HG03469 (cell line): ENCODE results near the gene RPL15.
A peak's percentile ranks its signal among the peaks of the same experiment; 100 is the strongest.

ENCODE experiments used
- ATAC-seq: cut with Tn5 transposase; IDR thresholded peaks from one replicate; pipeline ENCODE4 v1.9.1; 2021; ENCODE audit warnings: mild to moderate bottlenecking, moderate library complexity, moderate number of reproducible peaks; ENCODE audit not compliant: unreplicated experiment

The RPL15 gene

DNA sequence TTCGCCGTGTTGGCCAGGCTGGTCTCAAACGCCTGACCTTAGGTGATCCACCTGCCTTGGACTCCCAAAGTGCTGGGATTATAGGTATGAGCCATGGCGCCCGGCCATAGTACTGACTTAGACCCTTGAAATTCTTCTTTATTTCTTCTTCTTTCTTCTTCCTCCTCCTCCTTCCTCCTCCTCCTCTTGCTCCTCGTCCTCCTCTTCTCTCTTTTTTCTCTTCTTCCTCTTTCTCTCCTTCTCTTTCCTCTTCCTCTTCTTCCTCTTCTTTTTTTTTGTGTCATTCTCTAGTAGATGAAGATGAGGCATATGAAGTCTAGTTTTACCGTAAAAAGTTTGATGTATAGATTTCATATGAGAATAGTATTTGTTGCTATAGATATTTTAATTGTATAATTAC, 9.3 kb downstream of the RPL15 start:
- no peak for ATAC-seq

DNA sequence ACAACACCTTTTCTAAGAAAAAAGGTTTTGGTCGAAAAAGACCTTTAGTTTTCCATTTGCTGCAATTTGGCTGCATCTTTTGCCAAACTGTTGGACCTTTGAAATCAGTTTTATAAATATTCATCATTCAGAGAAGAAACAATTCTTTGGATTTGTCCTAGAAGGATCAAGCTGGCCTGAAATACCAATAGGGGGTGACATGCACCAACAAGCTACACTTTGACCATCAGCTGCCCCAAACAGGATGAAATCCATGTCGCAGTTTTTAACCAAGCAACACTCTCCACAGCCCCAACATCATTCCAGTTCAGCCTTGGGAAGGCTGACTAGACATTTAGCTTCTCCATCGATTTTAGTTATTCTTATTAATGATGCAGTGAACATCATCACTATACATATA, 9.8 kb downstream of the RPL15 start:
- ATAC-seq, result no peak

DNA sequence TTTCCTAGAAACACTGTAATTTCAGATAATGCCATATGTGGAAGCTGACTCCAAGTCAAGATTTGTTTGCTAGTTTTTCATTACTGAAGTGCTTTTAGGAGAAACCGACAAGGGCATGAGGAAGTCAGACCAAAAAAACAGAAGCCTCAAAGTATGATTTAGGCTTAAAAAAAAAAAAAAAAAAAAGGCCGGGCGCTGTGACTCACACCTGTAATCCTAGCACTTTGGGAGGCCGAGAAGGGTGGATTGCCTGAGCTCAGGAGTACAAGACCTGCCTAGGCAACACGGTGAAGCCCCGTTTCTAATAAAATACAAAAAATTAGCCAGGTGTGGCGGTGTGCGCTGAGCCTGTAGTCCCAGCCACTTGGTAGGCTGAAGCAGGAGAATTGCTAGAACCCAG, 11.6 kb downstream of the RPL15 start:
- ATAC-seq, result no peak

DNA sequence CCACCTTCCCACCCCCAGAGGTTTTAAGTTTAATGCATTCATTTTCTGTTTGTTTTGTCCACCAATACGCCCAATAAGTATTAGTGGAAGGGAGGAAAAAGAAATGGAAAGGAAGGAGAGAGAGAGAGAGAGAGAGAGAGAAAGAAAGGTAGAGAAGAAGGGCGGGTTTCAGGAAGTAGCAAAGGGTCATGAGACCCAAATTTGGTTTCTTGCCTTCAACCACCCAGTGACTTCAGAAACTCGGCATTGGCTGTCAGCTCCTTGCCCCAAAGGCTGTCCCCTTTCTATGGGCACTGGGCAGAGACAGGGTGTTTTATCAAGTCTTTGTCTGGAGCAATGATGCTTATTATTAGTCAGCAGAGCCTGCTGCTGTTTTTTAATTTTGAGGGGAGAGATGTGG, 14.7 kb downstream of the RPL15 start:
- no peak for ATAC-seq

DNA sequence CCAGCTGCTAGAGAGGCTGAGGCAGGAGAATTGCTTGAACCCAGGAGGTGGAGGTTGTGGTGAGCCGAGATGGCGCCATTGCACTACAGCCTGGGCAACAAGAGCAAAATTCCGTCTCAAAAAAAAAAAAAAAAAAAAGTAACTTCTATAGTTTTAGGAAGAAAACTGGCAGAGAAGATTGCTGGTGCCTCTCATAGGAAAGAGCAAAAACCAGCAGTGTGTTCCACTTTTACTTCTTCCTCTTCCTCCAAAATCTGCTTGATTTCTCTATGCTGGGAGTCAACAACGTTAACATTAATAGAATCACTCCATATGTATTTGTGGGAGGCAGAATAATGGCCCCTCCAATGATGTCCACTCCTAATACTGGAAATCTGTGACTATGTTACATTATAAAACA, 15.6 kb downstream of the RPL15 start:
- no peak for ATAC-seq

DNA sequence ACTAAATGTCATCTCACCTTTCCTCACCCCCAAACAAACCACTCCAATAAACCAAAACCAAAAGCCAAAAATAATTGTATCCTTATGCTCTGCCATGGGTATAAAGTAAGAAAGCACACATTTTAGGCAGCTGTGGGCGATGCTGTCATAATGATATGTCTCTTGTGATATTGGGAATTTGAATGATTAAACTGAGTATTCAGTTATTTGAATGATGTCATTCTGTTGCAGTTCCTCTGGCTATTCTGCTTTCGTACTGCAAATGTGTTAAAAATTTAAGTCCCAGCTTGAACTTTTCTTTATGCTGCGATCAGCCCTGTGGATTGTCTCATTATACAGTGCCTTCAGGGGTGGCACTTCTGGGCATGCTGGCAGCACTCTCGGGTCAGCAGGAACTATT, 17.3 kb downstream of the RPL15 start:
- no peak for ATAC-seq

DNA sequence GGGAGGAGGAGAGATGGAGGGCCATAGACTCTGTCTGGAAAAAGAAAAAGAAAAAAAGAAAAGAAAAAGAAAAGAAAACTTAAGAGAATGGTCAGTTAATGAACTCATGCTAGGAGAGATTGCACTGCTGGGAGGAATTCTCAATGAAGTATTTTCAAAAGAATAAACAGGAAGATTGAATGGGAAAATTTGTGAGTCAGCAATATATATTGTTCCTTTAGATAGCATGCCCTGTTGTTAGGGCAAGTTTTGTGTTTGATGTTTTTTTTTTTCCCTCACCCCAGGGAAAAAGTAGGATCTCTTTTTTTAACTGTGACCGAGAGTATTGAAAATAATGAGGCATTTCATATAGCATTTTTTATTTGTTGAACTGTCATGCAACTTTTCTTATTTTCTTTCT, 20.4 kb downstream of the RPL15 start:
- ATAC-seq, result no peak

DNA sequence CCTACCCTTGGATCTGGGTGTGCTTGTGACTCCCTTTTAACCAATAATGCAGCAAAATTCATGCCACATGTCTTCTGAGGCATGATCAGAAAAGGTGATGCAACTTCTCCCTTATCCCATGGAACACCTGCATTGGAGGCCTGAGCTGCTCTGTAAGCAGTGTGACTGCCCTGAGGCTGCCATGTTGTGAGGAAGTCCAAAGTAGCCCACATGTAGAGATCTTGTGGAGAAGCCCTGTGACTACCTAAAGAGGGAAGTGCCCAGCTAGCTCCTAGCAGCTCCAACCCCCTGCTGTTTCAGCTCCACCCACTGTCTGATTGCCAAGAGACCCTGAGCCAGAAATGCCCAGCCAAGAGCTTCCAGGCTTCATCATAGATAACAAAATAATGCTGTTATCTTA, 21.8 kb downstream of the RPL15 start:
- no peak for ATAC-seq

DNA sequence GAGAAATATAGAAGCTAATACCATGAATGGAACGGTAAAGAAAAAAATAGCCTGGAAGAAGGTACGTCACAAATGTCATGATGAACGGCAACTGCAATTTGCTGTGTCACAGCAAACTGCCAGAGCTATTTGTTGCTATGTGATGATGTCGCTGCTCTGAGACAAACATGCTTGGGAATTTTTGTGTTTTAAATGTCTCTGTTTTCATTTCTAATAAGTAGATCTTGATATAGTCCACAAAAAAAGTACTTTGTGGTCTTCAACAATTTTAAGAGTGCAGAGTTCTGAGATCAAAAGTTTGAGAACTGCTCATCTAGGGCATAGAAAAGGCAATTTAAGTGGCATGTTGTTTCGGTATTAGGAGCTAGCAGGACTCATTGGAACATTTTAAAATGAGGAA, 23.8 kb downstream of the RPL15 start:
- no peak for ATAC-seq

DNA sequence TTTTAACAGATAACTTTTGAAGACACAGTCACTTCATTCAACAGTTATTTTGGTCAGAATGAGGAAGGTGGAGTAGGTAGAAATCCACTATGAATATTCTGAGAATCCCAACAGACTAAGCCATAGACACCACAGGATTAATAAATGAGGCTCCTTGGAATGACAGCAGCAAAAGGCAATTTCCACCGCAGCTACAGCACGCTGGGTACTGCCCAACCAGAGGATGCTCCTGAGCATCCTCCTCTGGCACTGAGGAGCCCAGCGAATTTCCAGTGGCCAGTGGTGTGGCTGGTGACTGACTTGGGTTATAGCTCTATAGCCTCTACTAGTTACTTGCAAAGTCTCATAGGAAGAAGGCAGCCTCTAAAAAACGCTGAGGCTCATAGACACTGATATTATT, 24.5 kb downstream of the RPL15 start:
- no peak for ATAC-seq

DNA sequence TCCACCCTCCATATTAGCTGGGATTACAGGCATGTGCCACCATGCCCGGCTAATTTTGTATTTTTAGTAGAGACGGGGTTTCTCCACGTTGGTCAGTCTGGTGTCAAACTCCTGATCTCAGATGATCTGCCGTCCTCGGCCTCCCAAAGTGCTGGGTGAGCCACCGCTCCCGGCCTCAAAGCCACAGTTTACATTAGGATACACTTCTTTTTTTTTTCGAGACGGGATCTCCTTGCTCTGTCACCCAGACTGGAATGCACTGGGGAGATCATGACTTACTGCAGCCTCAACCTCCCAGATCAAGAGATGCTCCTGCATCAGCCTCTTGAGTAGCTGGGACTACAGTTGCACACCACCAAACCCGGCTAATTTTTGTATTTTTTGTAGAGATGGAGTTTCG, 25.6 kb downstream of the RPL15 start:
- ATAC-seq, result no peak

DNA sequence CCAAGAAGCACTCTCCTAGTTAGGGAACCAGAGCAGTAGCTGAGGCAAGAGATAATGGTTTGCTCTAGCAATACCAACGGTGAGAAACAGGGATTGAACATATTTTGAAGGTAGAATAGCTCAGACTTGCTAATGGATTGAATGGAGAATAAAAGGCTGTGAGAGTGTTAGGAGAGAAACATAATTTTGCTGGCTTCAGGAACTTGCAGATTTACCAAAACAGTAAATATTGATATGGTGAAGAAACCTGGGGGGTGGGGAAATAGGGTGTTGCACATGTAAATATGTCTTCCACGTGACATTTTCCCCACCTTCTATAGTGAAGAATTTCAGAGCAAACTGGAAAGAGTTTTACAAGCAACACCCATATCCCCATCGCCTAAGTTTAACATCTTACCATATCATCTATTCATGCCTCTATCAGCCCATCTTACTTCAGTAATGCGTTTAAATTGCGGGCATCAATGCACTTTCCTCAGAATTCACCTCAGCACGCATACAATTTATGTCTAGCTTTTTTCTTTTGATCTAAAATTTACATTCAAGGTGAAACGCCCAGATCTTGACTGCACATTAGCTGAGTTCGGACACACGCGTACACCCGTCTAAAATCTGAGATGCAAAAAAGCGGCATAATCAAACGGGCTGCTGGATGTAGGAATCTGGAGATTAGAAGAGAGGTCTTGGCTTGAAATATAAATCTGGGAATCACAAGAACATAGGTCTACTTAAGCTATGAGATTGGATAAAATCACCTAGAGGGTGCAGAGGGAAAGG, 27.3 kb downstream of the RPL15 start:
- no peak for ATAC-seq

DNA sequence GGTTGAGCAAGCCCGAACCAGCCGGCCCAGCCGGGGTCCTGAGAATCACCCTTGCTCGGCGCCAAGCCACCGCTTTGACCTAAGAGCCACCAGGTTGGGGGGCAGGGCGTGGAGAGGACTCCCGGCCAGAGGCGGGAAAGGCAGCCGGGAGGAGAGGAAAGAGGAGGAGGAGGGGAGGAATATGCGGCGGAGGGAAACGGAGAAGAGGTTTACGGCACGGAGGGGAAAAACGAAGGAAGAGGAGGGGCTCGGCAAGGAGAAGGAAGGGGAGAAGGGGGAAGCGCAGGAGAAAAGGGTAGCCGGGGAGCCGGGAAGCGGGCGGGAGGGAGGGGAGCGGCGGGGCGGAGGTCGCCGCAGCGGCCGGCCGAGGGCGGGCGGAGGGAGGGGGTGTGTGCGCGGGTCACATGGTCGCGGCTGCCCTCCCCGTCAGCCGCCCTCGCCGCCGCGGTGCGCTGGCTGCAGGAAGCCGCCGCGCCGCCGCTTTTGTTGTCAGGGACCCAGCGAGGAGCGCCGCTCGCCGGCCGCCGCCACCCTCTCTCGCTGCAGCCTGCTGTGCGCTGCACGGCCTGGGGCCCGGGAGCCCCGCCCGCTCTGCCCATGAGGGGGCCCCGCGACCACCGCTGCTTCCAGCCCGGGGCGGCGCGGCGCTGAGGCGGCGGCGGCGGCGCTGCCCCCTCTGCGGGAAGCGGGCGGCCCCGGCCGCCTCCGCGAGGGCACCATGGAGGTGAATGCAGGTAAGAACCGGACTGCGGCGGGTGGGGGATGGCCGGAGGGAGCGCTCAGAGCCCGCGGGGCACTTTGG, 28.1 kb downstream of the RPL15 start, which contains the start of gene NR1D2:
NR1D2 (plus strand) TSS at position 426 of the 802 bp plus-strand sequence; CDS start at position 719, 293 bp downstream.
- peak; percentile 33 for ATAC-seq

DNA sequence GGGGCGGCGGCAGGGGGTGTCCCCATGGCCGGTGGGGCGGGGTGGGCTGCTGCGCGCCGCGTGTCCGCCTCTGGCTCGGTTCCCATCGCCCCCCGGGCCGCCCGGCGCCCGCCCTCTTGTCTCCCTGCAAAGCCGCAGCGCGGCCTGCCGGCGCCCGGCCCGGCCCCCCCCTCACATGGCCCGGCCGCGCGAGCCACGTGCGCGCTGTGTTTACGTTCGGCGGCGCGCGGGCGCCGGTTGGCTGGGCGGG, 28.7 kb downstream of the RPL15 start:
- no peak for ATAC-seq

DNA sequence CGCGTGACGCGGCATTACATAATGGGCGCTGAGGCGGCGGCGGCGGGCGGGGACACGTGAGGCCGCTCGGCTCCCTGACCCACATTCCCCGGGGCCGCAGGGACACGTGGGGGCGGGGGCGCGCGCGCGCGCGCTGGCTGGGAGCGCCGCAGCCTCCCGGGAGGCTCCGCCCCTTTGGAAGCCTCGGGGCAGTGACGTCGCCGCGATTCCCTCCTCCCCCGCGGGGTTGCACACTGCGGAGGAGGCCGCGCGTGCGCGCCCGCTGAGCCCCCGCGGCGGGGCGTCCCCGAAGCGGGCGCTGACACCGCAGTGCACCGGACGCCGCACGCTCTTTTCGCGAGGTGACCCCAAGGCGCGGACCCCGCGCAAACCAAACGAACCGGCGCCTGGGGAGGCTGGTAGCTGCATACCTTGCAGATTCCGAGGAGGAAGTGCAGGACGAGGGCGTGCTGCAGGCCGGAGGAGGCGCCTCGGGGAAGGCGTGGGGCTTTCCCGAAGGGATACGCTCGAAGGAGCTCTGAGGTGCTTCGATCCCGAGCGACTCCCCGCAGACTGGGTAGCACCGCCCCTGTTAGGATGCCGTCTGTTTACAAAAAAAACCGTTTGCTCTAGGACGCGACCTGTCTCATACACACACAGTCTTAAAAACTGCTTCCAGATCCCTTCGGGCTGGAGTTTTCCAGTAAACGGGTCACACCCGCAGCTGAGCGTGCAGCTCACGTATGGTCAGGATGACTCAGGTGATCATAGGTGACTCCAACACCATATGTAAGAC, 29.2 kb downstream of the RPL15 start:
- ATAC-seq, result peak; percentile 54

DNA sequence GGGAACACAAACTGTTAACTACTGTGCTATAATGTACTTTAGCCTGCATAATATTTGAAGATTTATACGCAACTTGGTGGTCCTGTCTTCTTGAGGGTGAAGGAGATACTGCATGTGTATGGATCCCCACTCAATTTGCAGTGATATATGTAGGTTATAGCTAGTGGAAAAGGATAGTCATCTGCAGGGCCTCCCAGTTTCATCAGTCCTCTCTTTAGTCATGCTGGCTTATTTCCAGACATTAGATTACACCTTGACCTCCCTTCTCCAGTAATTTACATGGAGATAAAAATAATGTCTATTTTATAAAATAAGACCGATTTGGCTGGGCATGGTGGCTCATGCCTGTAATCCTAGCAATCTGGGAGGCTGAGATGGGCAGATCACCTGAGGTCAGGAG, 31.8 kb downstream of the RPL15 start:
- no peak for ATAC-seq

DNA sequence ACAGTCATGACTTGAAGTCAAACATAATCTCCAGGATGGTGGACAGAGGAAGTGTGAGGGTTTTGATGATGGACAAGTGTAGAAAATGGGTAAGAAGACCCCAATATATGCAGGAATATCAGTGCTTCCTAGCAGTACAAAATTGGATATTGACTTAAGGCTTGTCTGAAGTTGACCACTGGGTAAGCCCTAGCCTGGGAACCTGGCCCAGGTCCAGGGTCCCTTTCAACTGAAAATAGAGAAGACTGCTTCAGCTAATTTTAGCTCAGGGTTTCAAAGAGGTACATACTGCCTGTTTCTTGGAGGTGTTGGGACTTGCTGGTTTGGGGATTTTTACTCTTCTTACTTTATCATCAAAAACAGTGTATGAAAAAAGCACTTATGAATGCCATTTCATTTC, 32.9 kb downstream of the RPL15 start:
- no peak for ATAC-seq

DNA sequence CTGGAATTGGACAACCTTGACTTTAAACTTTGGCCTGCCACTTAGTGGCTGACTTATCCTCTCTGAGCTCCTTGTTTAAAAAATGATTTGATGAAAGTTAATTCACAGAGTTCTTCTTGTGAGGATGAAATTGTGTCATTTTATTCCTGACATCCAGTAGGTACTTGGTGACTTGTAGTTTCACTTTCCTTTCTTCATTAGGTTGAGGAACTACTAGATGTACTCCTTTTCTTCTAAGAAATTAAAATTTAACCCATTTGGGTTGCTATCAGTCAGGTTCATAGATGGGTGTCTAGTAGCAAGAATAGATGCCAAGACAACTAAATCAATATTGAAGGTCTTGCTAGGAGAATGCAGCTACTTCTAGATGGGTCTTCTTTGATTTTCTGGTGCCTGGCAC, 33.4 kb downstream of the RPL15 start:
- ATAC-seq, result peak; percentile 25

DNA sequence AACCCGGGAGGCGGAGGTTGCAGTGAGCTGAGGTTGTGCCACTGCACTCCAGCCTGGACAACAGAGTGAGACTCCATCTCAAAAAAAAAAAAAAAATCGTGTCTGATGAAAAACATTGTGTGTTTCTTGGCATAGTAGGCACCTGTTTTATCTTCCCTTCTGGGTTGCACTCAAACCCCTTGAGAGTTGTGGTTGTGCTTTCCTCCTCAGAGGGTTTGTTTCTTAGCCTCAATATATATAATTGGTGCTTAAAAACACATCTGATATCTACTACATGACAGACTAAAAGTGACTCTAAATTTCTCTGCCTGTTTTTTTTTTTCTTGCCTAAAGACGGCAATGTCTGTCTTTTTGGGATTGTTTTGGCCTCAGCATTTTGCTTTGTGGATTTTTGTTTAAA, 35.7 kb downstream of the RPL15 start:
- no peak for ATAC-seq

DNA sequence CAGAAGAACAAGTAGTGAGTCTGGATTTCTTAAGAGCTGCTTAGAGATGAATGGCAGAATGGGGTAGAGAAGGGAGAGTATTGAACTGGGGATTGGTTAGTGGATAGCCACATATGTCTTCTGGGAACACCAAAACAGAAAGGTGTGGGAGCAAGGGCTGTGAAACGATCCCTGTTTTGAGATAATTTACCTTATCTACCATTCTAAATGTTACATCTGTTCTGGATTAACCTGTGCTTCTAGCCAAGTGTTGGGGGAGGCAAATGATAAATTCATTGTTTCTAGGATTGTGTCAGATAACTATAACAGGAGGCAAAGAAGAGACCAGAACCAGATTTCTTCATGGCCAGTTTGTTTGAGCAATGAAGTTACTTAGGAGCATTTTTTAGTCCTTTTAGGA, 36.6 kb downstream of the RPL15 start:
- no peak for ATAC-seq

DNA sequence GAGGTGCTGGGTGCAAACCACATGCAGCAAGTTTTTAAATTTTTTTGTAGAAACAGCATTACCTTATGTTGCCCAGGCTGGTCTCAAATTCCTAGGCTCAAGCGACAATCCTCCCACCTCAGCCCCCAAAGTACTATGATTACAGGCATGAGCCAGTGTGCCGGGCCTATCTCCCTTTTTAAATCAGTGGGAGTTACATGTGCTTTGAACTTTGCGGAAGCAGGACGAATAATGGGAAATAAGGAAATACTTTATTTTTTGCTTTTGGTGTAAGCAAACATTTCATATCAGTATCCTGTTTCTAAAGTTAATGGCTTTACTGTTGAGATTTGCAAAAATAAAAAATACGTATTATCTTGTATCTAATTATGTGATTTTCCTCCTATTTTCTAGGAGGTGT, 37.2 kb downstream of the RPL15 start:
- ATAC-seq, result no peak

DNA sequence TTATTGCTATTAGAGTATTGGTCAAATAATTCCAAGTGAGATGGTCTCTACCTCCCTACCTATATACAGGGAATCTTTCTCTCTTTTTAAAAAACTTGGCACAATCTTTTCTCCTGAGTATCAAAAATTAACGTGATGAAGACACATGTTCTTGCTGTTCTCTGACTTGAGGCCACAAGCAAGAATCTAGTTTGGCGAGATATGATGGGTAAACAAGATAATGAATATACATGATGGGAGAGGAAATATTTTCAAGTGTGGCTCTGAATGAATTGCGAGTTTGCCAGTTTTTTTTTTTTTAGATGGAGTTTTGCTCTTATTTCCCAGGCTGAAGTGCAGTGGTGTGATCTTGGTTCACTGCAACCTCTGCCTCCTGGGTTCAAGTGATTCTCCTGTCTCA, 39.8 kb downstream of the RPL15 start:
- ATAC-seq, result no peak
